Keratinocyte (primary cell): ENCODE measurements around the gene ERVK3-1.

Experiments used
- CTCF ChIP-seq, 3 experiments: IDR thresholded peaks in 1 of 3; conservative IDR thresholded peaks in 1 of 3; optimal IDR thresholded peaks in 1 of 3; 2 replicates in 2 of 3; 3 replicates in 1 of 3; pipeline versions ENCODE3 to v1.5.1; 2011; ENCODE audit warnings: low read length in 3 of 3, mild to moderate bottlenecking in 3 of 3, moderate library complexity in 2 of 3, control low read depth in 1 of 3, inconsistent platforms in 1 of 3; ENCODE audit not compliant: insufficient read depth in 2 of 3; ENCODE audit errors: extremely low read depth in 1 of 3
- EZH2 ChIP-seq: IDR thresholded peaks from one replicate; pipeline ENCODE4 v1.6.1; 2012; ENCODE audit warnings: inconsistent platforms, mild to moderate bottlenecking, low read length, moderate library complexity

- TF ChIP-seq EZH2 = no peak
- no peak for TF ChIP-seq CTCF (optimal IDR thresholded peaks at IDR 0.05 in 1 of 3, IDR thresholded peaks at IDR 0.05 in 1 of 3, conservative IDR thresholded peaks at IDR 0.05 in 1 of 3; ENCODE audit: extremely low read depth in 1 of 3, insufficient read depth in 2 of 3, low read length in 3 of 3)
Observed at GRCh38 chr19:58294743-58295374, 10.3 kb upstream of the ERVK3-1 start.
